ENCODE data around the gene HM13.
"Not testable (repeated sequence)": the region's sequence is repeated elsewhere in the genome, so short reads cannot be mapped to it uniquely, and the experiment has no call there.

GRCh38 chr20:31539636-31540035, 25.4 kb downstream of the HM13 start:
- TF ChIP-seq STAT1 (IDR thresholded peaks at IDR 0.05; ENCODE audit: unreplicated experiment); CTCF (conservative IDR thresholded peaks at IDR 0.05; ENCODE audit: low read depth in 2 of 2); EZH2phosphoT487 (IDR thresholded peaks at IDR 0.05; ENCODE audit: unreplicated experiment); POLR2AphosphoS5 (IDR thresholded peaks at IDR 0.05; ENCODE audit: low read depth); ZNF114 (CRISPR knock-in tag; IDR thresholded peaks at IDR 0.05); EZH2 (IDR thresholded peaks at IDR 0.05; ENCODE audit: low read depth, unreplicated experiment): not testable (repeated sequence)
- TF ChIP-seq, protein P1, sequence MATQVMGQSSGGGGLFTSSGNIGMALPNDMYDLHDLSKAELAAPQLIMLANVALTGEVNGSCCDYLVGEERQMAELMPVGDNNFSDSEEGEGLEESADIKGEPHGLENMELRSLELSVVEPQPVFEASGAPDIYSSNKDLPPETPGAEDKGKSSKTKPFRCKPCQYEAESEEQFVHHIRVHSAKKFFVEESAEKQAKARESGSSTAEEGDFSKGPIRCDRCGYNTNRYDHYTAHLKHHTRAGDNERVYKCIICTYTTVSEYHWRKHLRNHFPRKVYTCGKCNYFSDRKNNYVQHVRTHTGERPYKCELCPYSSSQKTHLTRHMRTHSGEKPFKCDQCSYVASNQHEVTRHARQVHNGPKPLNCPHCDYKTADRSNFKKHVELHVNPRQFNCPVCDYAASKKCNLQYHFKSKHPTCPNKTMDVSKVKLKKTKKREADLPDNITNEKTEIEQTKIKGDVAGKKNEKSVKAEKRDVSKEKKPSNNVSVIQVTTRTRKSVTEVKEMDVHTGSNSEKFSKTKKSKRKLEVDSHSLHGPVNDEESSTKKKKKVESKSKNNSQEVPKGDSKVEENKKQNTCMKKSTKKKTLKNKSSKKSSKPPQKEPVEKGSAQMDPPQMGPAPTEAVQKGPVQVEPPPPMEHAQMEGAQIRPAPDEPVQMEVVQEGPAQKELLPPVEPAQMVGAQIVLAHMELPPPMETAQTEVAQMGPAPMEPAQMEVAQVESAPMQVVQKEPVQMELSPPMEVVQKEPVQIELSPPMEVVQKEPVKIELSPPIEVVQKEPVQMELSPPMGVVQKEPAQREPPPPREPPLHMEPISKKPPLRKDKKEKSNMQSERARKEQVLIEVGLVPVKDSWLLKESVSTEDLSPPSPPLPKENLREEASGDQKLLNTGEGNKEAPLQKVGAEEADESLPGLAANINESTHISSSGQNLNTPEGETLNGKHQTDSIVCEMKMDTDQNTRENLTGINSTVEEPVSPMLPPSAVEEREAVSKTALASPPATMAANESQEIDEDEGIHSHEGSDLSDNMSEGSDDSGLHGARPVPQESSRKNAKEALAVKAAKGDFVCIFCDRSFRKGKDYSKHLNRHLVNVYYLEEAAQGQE (IDR thresholded peaks at IDR 0.05; ENCODE audit: unreplicated experiment), result not testable (repeated sequence)

Measured in GM23338 (cell line).